HG02759 (cell line): ENCODE results near the gene SRPK1.

ENCODE experiments used
- ATAC-seq: cut with Tn5 transposase; IDR thresholded peaks from one replicate; pipeline ENCODE4 v1.9.1; 2021; ENCODE audit warnings: mild to moderate bottlenecking, moderate library complexity; ENCODE audit not compliant: unreplicated experiment

SRPK1 gene

DNA sequence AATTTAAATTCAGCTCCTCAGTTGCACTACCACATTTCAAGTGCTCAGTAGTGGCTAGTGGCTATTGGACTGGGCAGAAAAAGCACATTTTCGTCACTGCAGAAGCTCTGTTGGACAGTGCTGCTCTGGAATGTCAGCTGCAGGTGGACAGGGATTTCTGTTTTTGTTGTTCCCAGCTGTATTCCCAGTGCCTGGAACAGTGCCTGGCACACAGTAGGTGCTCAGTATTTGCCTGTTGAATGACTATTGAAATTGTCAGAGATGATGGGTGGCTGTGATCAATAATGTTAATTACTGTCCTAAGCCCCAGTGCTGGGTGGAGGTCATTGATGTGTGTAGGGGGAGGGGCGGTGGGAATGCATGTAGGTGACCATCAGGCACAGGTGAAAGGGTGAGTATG, 134.6 kb downstream of the SRPK1 start:
- ATAC-seq, result no peak

DNA sequence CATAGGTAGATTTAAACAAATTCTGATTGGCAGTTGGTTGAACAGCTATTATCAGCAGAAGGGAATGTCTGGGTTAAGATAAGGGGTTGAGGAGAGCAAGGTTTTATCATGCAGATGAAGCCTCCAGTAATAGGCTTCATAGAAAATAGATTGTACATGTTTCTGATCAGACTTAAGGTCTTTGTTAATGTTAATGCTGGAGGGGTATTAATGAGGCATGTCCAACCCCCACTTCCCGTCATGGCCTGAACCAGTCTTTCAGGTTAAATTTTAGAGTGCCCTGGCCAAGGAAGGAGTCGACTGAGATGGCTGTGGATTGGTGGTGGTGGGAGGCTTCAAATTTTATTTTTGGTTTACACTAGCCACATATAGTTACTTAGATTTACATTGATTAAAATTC, 136.7 kb downstream of the SRPK1 start:
- ATAC-seq, result no peak
